Measurements from ENCODE around the gene SUMO2. TPM values are rescaled to one million over a fixed set of nuclear protein-coding genes. Genes with fewer than 3 reads are reported as not detected.
"Not testable (repeated sequence)": the region's sequence is repeated elsewhere in the genome, so short reads cannot be mapped to it uniquely, and the experiment has no call there.

Gene SUMO2
- total RNA-seq, 4 donors from 2014 or later: 22.5 to 52.8 (median 37.4) TPM

- DNase-seq: no peak
- peaks cover 0 to 78% (median 0%) of the 10 kb centered on the region in 3 donors for H3K36me3 ChIP-seq
- no peak overlapping the region for H3K4me3 ChIP-seq
- no peak overlapping the region for H3K27ac ChIP-seq
- no peaks in the 10 kb centered on the region for H3K9me3 ChIP-seq
- no peaks in the 10 kb centered on the region for H3K27me3 ChIP-seq
- TF ChIP-seq CTCF (IDR thresholded peaks at IDR 0.05) (no peak), POLR2A (IDR thresholded peaks at IDR 0.05) (no peak)
- H3K4me1 ChIP-seq: no peaks in the 10 kb centered on the region
These were observed 9.2 kb downstream of the SUMO2 start for GRCh38 chr17:75173526-75173925.

GRCh38 chr17:75168998-75169397 is 13.8 kb downstream of the SUMO2 start:
- H3K4me1 ChIP-seq: no peaks in the 10 kb centered on the region
- no peak overlapping the region for H3K27ac ChIP-seq
- H3K4me3 ChIP-seq: no peak overlapping the region
- H3K27me3 ChIP-seq: no peaks in the 10 kb centered on the region
- no peak for DNase-seq
- no peak for TF ChIP-seq CTCF (IDR thresholded peaks at IDR 0.05)
- no peak for TF ChIP-seq POLR2A (IDR thresholded peaks at IDR 0.05)
- H3K36me3 ChIP-seq: peaks cover 0 to 70% (median 0%) of the 10 kb centered on the region in 3 donors
- H3K9me3 ChIP-seq: no peaks in the 10 kb centered on the region

- H3K4me1 ChIP-seq, H3K9me3 ChIP-seq, H3K27ac ChIP-seq, H3K4me3 ChIP-seq, H3K27me3 ChIP-seq: not testable (repeated sequence)
- H3K36me3 ChIP-seq: peaks cover 0 to 39% (median 0%) of the 10 kb centered on the region in 3 donors
- peak in 1 of 3 donors; percentile 6 for DNase-seq
These were observed 18.2 kb downstream of the SUMO2 start for GRCh38 chr17:75164606-75165005.

GRCh38 chr17:75163074-75163473 is 19.7 kb downstream of the SUMO2 start:
- TF ChIP-seq POLR2A (IDR thresholded peaks at IDR 0.05) (no peak), CTCF (IDR thresholded peaks at IDR 0.05) (no peak)
- Histone ChIP-seq H3K4me1 (no peaks in the 10 kb centered on the region), H3K9me3 (no peaks in the 10 kb centered on the region), H3K27ac (no peak overlapping the region), H3K27me3 (no peaks in the 10 kb centered on the region), H3K36me3 (peaks cover 0 to 24% (median 0%) of the 10 kb centered on the region in 3 donors), H3K4me3 (no peak overlapping the region)
- DNase-seq: no peak

GRCh38 chr17:75160211-75160610 is 22.5 kb downstream of the SUMO2 start:
- no peak overlapping the region for H3K4me3 ChIP-seq
- H3K27me3 ChIP-seq: no peaks in the 10 kb centered on the region
- no peaks in the 10 kb centered on the region for H3K4me1 ChIP-seq
- H3K36me3 ChIP-seq: no peaks in the 10 kb centered on the region
- TF ChIP-seq POLR2A (IDR thresholded peaks at IDR 0.05) (no peak), CTCF (IDR thresholded peaks at IDR 0.05) (no peak)
- no peak for DNase-seq
- no peak overlapping the region for H3K27ac ChIP-seq
- H3K9me3 ChIP-seq: no peaks in the 10 kb centered on the region

GRCh38 chr17:75159196-75160031 is 23.3 kb downstream of the SUMO2 start:
- Histone ChIP-seq H3K27ac (no peak overlapping the region), H3K9me3 (no peaks in the 10 kb centered on the region), H3K27me3 (no peaks in the 10 kb centered on the region), H3K4me1 (peaks cover 0 to 4% (median 2%) of the 10 kb centered on the region in 4 donors), H3K36me3 (no peaks in the 10 kb centered on the region), H3K4me3 (no peak overlapping the region)
- DNase-seq: peak in 2 of 3 donors; percentile 3 to 34
- TF ChIP-seq POLR2A (IDR thresholded peaks at IDR 0.05) (no peak), CTCF (IDR thresholded peaks at IDR 0.05) (no peak)

- H3K27me3 ChIP-seq, H3K36me3 ChIP-seq, H3K4me1 ChIP-seq, H3K27ac ChIP-seq, H3K9me3 ChIP-seq, H3K4me3 ChIP-seq: not testable (repeated sequence)
- DNase-seq: peak in 1 of 3 donors; percentile 28
These were observed 24.3 kb downstream of the SUMO2 start for GRCh38 chr17:75158480-75158879.
